GM12864 (cell line): Measurements from ENCODE around the gene CCDC141.

Experiments used
- DNase-seq: peaks from one replicate; pipeline ENCODE4 v3.0.0-alpha.2; 2011; ENCODE audit warnings: low read depth
- H3K4me3 ChIP-seq: 2 replicates; pipeline ENCODE4 v1.5.1; 2011; ENCODE audit warnings: mild to moderate bottlenecking, low read depth, low read length, control low read depth
- TF ChIP-seq, protein P1 (sequence below): IDR thresholded peaks from 2 replicates; pipeline ENCODE4 v1.5.1; 2011; ENCODE audit warnings: low read depth, mild to moderate bottlenecking, moderate library complexity, low read length, control low read depth, inconsistent platforms; ENCODE audit errors: missing control alignments

Gene CCDC141

GRCh38 chr2:178908810-178909209, 141.1 kb downstream of the CCDC141 start:
- no peak for DNase-seq
- H3K4me3 ChIP-seq = no peak overlapping the region
- TF ChIP-seq, protein P1, sequence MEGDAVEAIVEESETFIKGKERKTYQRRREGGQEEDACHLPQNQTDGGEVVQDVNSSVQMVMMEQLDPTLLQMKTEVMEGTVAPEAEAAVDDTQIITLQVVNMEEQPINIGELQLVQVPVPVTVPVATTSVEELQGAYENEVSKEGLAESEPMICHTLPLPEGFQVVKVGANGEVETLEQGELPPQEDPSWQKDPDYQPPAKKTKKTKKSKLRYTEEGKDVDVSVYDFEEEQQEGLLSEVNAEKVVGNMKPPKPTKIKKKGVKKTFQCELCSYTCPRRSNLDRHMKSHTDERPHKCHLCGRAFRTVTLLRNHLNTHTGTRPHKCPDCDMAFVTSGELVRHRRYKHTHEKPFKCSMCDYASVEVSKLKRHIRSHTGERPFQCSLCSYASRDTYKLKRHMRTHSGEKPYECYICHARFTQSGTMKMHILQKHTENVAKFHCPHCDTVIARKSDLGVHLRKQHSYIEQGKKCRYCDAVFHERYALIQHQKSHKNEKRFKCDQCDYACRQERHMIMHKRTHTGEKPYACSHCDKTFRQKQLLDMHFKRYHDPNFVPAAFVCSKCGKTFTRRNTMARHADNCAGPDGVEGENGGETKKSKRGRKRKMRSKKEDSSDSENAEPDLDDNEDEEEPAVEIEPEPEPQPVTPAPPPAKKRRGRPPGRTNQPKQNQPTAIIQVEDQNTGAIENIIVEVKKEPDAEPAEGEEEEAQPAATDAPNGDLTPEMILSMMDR = no peak

- TF ChIP-seq, protein P1 = no peak
- no peak overlapping the region for H3K4me3 ChIP-seq
Measured at GRCh38 chr2:178905261-178905660, 144.7 kb downstream of the CCDC141 start.

DNA sequence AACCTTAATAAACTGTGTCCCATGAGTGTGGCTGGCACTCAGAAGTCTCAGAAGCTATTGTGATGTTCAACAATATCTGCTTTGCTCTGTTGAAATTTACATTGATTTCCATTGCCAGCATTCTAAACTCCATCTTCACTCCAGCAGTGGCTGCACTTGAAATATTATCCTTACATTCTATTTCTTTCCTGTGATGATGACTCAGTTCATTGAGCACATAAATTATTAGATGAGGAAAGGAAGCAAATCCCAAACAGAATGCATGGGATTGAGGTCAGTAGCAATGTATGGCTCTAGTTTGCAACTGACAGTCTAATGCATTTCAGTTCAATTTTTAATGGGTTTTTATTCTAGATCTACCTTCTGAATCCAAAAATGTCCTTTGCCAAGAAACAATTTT, 150.3 kb downstream of the CCDC141 start:
- TF ChIP-seq, protein P1 = no peak
- no peak overlapping the region for H3K4me3 ChIP-seq
- DNase-seq = no peak

More at GRCh38 chr2:178905261-178905660, 144.7 kb downstream of the CCDC141 start:
- DNase-seq = no peak

DNA sequence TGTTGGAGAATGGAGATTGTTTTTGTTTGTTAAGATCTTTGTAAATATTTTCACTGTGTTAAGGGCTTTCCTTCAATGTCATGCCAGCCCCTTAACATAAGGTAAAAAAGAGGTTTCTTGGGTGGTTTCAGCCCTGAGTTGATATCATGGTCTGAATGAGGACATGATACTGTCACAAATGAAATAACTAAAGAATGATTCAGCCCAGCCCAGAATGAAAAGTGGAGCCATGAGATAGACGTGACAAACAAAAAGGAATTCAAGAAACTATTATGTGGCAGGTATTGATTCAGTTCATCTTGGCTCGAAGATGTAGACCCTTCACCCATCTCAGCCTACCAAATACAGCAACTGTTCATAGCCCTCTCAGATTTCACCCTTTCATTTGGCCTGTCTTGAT, 154.1 kb downstream of the CCDC141 start:
- no peak for DNase-seq
- TF ChIP-seq, protein P1 = no peak
- H3K4me3 ChIP-seq = no peak overlapping the region

DNA sequence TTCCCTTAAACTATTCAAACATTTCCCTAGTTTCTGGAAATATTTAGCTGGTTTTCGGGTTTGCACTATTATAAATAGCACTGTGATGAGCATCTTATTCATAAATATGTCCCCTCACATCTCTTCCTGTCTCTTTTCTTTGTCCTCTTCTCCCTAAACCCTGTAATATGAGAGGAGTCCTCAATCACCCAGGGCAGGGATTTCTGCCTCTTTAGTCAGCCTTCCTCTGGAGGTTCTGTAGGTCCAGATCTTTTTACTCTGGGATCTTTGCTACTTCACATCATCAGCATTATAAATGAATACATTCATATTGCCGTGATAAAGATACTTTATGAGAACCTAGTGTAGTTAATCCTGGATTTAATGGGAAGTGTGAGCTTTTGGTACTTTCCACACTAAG, 154.8 kb downstream of the CCDC141 start:
- TF ChIP-seq, protein P1 = no peak
- DNase-seq = no peak
- no peak overlapping the region for H3K4me3 ChIP-seq

DNA sequence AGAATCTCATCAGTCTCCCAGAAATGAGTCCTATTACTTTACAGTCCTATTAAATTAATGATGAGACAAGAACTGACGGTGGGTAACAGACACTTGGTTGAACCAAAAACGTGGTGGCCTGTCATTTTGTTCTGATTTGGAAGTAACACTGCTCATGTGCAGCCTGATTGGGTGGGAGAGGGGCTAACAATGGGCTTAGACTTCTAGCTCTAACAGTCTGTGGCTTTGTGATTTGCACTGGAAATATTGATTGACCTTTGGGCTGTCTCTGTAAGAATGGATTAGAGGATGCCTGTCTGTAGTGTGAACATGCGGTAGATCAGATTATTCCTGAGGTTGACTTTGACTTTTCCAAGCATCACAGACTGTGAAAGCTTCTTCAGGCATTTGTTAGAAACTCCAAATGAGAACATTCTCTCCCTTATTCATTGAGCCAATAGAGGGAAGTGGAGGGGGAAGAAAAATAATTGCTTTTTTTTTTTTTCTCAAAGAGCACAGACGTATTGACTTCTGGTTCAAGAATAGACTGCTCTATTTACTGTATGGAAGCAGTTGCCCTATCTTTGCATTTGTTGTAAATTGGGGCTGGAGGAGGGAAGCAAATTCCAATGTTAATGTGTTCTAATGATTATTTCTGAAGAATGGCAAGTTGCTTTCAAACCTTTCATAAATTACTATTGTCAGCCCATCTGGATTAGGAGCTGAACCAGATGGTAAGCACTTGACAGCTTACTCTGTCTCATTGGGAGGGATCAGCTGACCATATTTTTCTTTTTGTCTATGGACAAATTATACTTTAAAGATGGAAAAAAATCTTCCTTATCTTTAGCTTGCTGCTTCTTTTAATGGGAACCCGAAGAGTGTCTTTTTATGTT, 156.9 kb downstream of the CCDC141 start:
- DNase-seq = no peak
- no peak overlapping the region for H3K4me3 ChIP-seq
- TF ChIP-seq, protein P1 = no peak
